Measurements from ENCODE around the gene TUNAR.

DNA sequence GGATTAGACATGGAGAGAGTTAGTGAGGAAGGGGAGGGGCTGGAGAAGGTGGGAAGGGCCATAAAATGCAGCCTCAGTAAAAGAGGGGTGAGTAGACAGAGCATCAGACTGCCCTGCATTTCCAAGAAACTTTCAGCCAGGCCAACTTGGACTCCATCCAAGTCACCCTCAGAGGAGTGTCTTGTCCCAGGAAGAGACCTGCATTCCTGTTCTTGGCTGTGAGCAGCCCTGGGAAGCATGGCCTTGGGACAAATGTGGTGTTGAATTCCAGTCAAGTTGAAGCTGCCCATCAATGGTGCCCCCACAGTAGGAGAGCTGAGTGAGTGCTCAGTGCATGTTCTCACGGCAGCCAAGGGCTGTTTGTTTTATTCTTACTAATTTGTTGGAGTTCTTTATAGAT, 35.0 kb upstream of the TUNAR start:
- TF ChIP-seq POLR2AphosphoS5 (IDR thresholded peaks at IDR 0.05) (no peak), POLR2A (IDR thresholded peaks at IDR 0.05; ENCODE audit: low read depth) (no peak)
- TF ChIP-seq, protein P1, sequence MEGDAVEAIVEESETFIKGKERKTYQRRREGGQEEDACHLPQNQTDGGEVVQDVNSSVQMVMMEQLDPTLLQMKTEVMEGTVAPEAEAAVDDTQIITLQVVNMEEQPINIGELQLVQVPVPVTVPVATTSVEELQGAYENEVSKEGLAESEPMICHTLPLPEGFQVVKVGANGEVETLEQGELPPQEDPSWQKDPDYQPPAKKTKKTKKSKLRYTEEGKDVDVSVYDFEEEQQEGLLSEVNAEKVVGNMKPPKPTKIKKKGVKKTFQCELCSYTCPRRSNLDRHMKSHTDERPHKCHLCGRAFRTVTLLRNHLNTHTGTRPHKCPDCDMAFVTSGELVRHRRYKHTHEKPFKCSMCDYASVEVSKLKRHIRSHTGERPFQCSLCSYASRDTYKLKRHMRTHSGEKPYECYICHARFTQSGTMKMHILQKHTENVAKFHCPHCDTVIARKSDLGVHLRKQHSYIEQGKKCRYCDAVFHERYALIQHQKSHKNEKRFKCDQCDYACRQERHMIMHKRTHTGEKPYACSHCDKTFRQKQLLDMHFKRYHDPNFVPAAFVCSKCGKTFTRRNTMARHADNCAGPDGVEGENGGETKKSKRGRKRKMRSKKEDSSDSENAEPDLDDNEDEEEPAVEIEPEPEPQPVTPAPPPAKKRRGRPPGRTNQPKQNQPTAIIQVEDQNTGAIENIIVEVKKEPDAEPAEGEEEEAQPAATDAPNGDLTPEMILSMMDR (IDR thresholded peaks at IDR 0.05), result no peak

Data from esophagus muscularis mucosa (tissue), 3 donors.